MCF 10A (cell line): ENCODE results near the gene TTLL5. TPM values are rescaled to one million over a fixed set of nuclear protein-coding genes. Genes with fewer than 3 reads are reported as not detected.

ENCODE experiments used
- BruUV-seq: library from RNA; stranded (reverse); fragments of 400-500 nt; replicated peaks from 2 replicates; lab custom pipeline; 2021; lab: Mats Ljungman, UMichigan
- CTCF ChIA-PET: fragments of 300-600 bp; sonication (Branson Sonifier 250); formaldehyde crosslinking; extraction: SDS; loops from one replicate; lab custom pipeline; 2021; ENCODE audit warnings: antibody characterized with exemption, inconsistent platforms; lab: Yijun Ruan, JAX
- POLR2A ChIA-PET: fragments of 300-600, 350-650 bp; sonication (Branson Sonifier 250); formaldehyde crosslinking; extraction: SDS; loops from one replicate; lab custom pipeline; 2020; ENCODE audit warnings: antibody characterized with exemption, inconsistent platforms; lab: Yijun Ruan, JAX
- DNase-seq: peaks from one replicate; pipeline ENCODE4 v3.0.0-alpha.2; 2018; ENCODE audit not compliant: unreplicated experiment
- H3K27ac Mint-ChIP-seq: one replicate; pipeline ENCODE4 v1.8.0; 2022; ENCODE audit warnings: mild to moderate bottlenecking, low read depth, mixed read lengths; ENCODE audit not compliant: unreplicated experiment
- H3K27me3 Mint-ChIP-seq: one replicate; pipeline ENCODE4 v1.8.0; 2022; ENCODE audit warnings: mixed read lengths; ENCODE audit not compliant: insufficient read depth, unreplicated experiment
- H3K36me3 Mint-ChIP-seq: one replicate; pipeline ENCODE4 v1.8.0; 2022; ENCODE audit warnings: mild to moderate bottlenecking, moderate library complexity, mixed read lengths; ENCODE audit not compliant: insufficient read depth, unreplicated experiment
- H3K4me1 Mint-ChIP-seq: one replicate; pipeline ENCODE4 v1.8.0; 2022; ENCODE audit warnings: mixed read lengths; ENCODE audit not compliant: insufficient read depth, unreplicated experiment
- H3K4me3 Mint-ChIP-seq: one replicate; pipeline ENCODE4 v1.8.0; 2022; ENCODE audit warnings: mild to moderate bottlenecking, moderate library complexity, mixed read lengths; ENCODE audit not compliant: unreplicated experiment
- H3K9me3 Mint-ChIP-seq: one replicate; pipeline ENCODE4 v1.8.0; 2022; ENCODE audit warnings: mixed read lengths; ENCODE audit not compliant: unreplicated experiment
- intact Hi-C: fragments of 100-400 bp; cut with micrococcal nuclease; formaldehyde crosslinking; loops from 2 replicates; pipeline ENCODE4 v1.14.1; 2022
- total RNA-seq: library from RNA; stranded (reverse); gene quantifications from 2 replicates; pipeline ENCODE4 v1.2.3, GENCODE V29; 2022
- TF ChIP-seq, protein P1 (sequence below): fragments of 200-600 bp; IDR thresholded peaks from one replicate; pipeline ENCODE4 v1.8.0; 2022; ENCODE audit warnings: antibody characterized with exemption, mild to moderate bottlenecking; ENCODE audit not compliant: unreplicated experiment

The TTLL5 gene
- total RNA-seq, 1 experiment from 2014 or later: 31.7 TPM

DNA sequence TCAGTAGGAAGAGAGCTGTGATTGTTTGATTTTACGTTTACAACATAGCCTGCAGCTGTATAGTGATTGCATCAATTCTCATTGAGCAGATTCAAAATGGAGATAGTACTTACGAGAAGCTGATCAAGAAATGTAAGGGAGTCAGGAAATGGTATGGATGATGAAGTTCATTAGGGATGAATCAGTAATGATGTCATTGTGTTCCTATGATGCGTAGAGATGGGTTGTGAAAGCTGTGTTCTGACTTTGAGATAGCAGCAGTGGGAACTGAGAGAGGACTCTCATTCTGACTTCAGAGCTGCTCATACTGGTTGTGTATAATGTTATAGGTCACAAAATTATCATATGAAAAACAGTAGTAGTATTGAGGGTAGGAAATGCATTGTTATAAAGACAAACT, 44.0 kb downstream of the TTLL5 start:
- no peak for DNase-seq
- BruUV-seq: no TSS peak
- POLR2A ChIA-PET: interaction anchor here (0.6 kb wide), 1 partner anchor 23 kb away, joined by 3 read pairs; no protein-coding TSS in a partner anchor

GRCh38 chr14:75709207-75709812, 48.3 kb downstream of the TTLL5 start:
- no TSS peak for BruUV-seq
- peak; percentile 80 for DNase-seq
- Mint-ChIP-seq H3K27me3 (no peaks in the 10 kb centered on the region), H3K9me3 (no peaks in the 10 kb centered on the region), H3K36me3 (peaks cover 15% of the 10 kb centered on the region), H3K4me3 (no peak overlapping the region), H3K4me1 (peaks cover 20% of the 10 kb centered on the region), H3K27ac (no peak overlapping the region)
- TF ChIP-seq, protein P1, sequence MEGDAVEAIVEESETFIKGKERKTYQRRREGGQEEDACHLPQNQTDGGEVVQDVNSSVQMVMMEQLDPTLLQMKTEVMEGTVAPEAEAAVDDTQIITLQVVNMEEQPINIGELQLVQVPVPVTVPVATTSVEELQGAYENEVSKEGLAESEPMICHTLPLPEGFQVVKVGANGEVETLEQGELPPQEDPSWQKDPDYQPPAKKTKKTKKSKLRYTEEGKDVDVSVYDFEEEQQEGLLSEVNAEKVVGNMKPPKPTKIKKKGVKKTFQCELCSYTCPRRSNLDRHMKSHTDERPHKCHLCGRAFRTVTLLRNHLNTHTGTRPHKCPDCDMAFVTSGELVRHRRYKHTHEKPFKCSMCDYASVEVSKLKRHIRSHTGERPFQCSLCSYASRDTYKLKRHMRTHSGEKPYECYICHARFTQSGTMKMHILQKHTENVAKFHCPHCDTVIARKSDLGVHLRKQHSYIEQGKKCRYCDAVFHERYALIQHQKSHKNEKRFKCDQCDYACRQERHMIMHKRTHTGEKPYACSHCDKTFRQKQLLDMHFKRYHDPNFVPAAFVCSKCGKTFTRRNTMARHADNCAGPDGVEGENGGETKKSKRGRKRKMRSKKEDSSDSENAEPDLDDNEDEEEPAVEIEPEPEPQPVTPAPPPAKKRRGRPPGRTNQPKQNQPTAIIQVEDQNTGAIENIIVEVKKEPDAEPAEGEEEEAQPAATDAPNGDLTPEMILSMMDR: peak; percentile 62
- POLR2A ChIA-PET: interaction anchor here (0.6 to 5.4 kb wide), 10 partner anchors 48 to 811 kb away, joined by 3 to 49 read pairs (median 4); partner anchors contain the start of genes ERG28, IFT43, TGFB3 and TTLL5
- intact Hi-C loops: loop anchor here (1.0 to 10.0 kb wide), 2 partner anchors 85 to 935 kb away; no protein-coding TSS in a partner anchor
- CTCF ChIA-PET: interaction anchor here (0.5 to 8.0 kb wide), 60 partner anchors 9 to 1797 kb away, joined by 3 to 205 read pairs (median 3); partner anchors contain the start of genes FLVCR2, IFT43 and TGFB3

More for the DNA sequence above, 44.0 kb downstream of the TTLL5 start:
- H3K4me1 Mint-ChIP-seq: no peaks in the 10 kb centered on the region
- H3K9me3 Mint-ChIP-seq: no peaks in the 10 kb centered on the region
- H3K27ac Mint-ChIP-seq: no peak overlapping the region
- no peak overlapping the region for H3K4me3 Mint-ChIP-seq
- H3K27me3 Mint-ChIP-seq: no peaks in the 10 kb centered on the region
- peaks cover 40% of the 10 kb centered on the region for H3K36me3 Mint-ChIP-seq
- intact Hi-C loops: loop anchor here (10.0 kb wide), 1 partner anchor 940 kb away; no protein-coding TSS in a partner anchor
- CTCF ChIA-PET: interaction anchor here (0.7 to 1.5 kb wide), 7 partner anchors 14 to 1163 kb away, joined by 3 to 7 read pairs (median 3); partner anchors contain the start of gene TGFB3
- TF ChIP-seq, protein P1: no peak

DNA sequence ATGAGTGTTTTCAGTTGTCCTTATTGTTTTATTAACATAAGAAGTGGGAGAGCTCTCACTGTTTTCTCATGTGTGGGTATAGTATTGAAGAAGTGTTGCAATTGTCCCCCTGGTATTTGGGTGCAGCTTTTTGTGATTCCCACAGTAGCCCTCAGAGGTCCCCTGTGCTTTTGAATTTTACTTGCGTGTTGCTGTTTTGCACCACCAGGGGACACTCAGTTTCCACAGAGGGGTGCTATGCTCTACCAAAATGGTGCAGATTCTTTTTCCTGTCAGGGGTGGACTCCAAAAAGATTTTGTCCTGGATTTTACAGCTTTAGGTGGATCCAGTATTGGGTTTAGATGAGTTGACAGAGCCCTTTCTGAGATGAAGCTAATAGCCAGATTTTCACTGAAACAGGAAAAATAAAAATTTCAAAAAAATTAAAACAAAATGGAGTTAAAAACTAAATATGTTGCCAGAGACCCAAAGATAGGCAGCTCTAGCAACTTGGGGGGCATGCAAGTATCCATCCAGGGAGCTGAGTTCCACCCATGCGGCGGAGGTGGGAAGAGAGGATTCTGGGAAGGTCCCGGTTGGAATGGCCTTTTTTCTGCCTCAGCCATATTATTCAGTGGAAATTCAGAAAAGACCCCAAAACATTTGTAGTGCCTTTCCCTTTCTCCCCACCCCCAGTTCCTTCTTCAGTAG, 50.2 kb downstream of the TTLL5 start:
- intact Hi-C loops: loop anchor here (1.0 to 5.0 kb wide), 5 partner anchors 134 to 676 kb away; partner anchors contain the start of gene FLVCR2
- BruUV-seq: no TSS peak
- no peaks in the 10 kb centered on the region for H3K27me3 Mint-ChIP-seq
- peaks cover 6% of the 10 kb centered on the region for H3K36me3 Mint-ChIP-seq
- ChIA-PET POLR2A (interaction anchor here (0.6 to 5.4 kb wide), 13 partner anchors 10 to 1208 kb away, joined by 3 to 49 read pairs (median 5); partner anchors contain the start of genes ERG28, IFT43, TGFB3 and TTLL5), CTCF (interaction anchor here (0.5 to 8.0 kb wide), 41 partner anchors 9 to 1011 kb away, joined by 3 to 205 read pairs (median 4); partner anchors contain the start of genes IFT43 and TGFB3)
- TF ChIP-seq, protein P1: peak; percentile 85
- peak; percentile 65 for DNase-seq
- H3K9me3 Mint-ChIP-seq: no peaks in the 10 kb centered on the region
- peaks cover 20% of the 10 kb centered on the region for H3K4me1 Mint-ChIP-seq
- peak overlapping the region; percentile 72 for H3K27ac Mint-ChIP-seq
- peak overlapping the region; percentile 45 for H3K4me3 Mint-ChIP-seq
